Endothelial cell of umbilical vein (primary cell): Measurements from ENCODE around the gene C12orf43. TPM values are rescaled to one million over a fixed set of nuclear protein-coding genes. Genes with fewer than 3 reads are reported as not detected.

Source experiments
- BruUV-seq: library from RNA; stranded (reverse); fragments of 400-500 nt; replicated peaks from 2 replicates; lab custom pipeline; 2021; lab: Mats Ljungman, UMichigan
- CTCF ChIA-PET: fragments of 300-600, 350-600 bp; sonication (Branson Sonifier 250); formaldehyde crosslinking; loops from one replicate; lab custom pipeline; 2021; ENCODE audit warnings: antibody characterized with exemption, inconsistent platforms; lab: Charles Lee
- POLR2A ChIA-PET: fragments of 300-600, 350-600 bp; sonication (Branson Sonifier 250); formaldehyde crosslinking; loops from one replicate; lab custom pipeline; 2021; ENCODE audit warnings: antibody characterized with exemption, inconsistent platforms; lab: Charles Lee
- DNase-seq: peaks from one replicate; pipeline ENCODE4 v3.0.0-alpha.2; 2011; ENCODE audit warnings: low read depth, low spot score
- FAIRE-seq: peaks from 2 replicates; lab custom pipeline; 2011; peaks lifted over from hg19 to GRCh38; lab: Jason Lieb, UNC
- H2AFZ ChIP-seq: 2 replicates; pipeline ENCODE4 v1.6.0; 2012; ENCODE audit warnings: low read depth, low read length, control low read depth, inconsistent platforms
- H3K27ac ChIP-seq: 2 replicates; pipeline ENCODE4 v1.5.1; 2011; ENCODE audit warnings: low read depth, mild to moderate bottlenecking, control low read depth, low read length, moderate library complexity; ENCODE audit not compliant: insufficient read depth
- H3K27me3 ChIP-seq, 2 experiments: 2 replicates each; pipeline versions ENCODE4 v1.6.0 to v1.6.1; 2011; ENCODE audit warnings: low read length in 2 of 2, mixed read lengths in 1 of 2; ENCODE audit not compliant: control insufficient read depth in 2 of 2, insufficient read depth in 2 of 2
- H3K36me3 ChIP-seq, 2 experiments: 2 replicates in 1 of 2; 3 replicates in 1 of 2; pipeline ENCODE4 v1.5.1; 2011; ENCODE audit warnings: low read length in 2 of 2, mild to moderate bottlenecking in 1 of 2, moderate library complexity in 1 of 2; ENCODE audit not compliant: control insufficient read depth in 2 of 2, insufficient read depth in 2 of 2; ENCODE audit errors: extremely low read depth in 1 of 2
- H3K4me1 ChIP-seq: 3 replicates; pipeline ENCODE4 v1.5.1; 2011; ENCODE audit warnings: mild to moderate bottlenecking, low read length; ENCODE audit not compliant: control insufficient read depth, insufficient read depth; ENCODE audit errors: extremely low read depth
- H3K4me2 ChIP-seq: 2 replicates; pipeline ENCODE4 v1.6.1; 2011; ENCODE audit warnings: low read length, control low read depth, mixed read lengths; ENCODE audit not compliant: insufficient read depth
- H3K4me3 ChIP-seq, 3 experiments: fragments of 200-600 bp in 1 of 3; sonication (generic), shearing (Covaris generic) in 1 of 3; replicated peaks in 1 of 3; 2 replicates each; pipeline ENCODE4 v1.5.1; 2011 to 2016; ENCODE audit warnings: control low read depth in 3 of 3, low read length in 3 of 3, mild to moderate bottlenecking in 2 of 3, inconsistent platforms in 1 of 3, low read depth in 1 of 3, moderate library complexity in 1 of 3; ENCODE audit not compliant: insufficient read depth in 1 of 3
- H3K79me2 ChIP-seq: 2 replicates; pipeline ENCODE4 v1.6.0; 2012; ENCODE audit warnings: low read length, inconsistent platforms; ENCODE audit not compliant: control insufficient read depth, insufficient read depth
- H3K9ac ChIP-seq: replicated peaks from 2 replicates; pipeline ENCODE3; 2011; ENCODE audit warnings: low read length, control low read depth; ENCODE audit not compliant: insufficient read depth; ENCODE audit errors: extremely low read depth
- H3K9me1 ChIP-seq: replicated peaks from 3 replicates; pipeline ENCODE4 v1.6.0; 2011; ENCODE audit warnings: mild to moderate bottlenecking, low read length; ENCODE audit not compliant: control insufficient read depth, insufficient read depth; ENCODE audit errors: extremely low read depth
- H3K9me3 ChIP-seq: replicated peaks from 2 replicates; pipeline ENCODE4 v1.5.1; 2012; ENCODE audit warnings: low read length, inconsistent platforms; ENCODE audit not compliant: control insufficient read depth, insufficient read depth
- H4K20me1 ChIP-seq: replicated peaks from 2 replicates; pipeline ENCODE3; 2011; ENCODE audit warnings: mild to moderate bottlenecking, low read length; ENCODE audit not compliant: control insufficient read depth, insufficient read depth; ENCODE audit errors: extremely low read depth
- EZH2 ChIP-seq: IDR thresholded peaks from 2 replicates; pipeline ENCODE4 v1.6.1; 2012; ENCODE audit warnings: borderline replicate concordance, low read depth, mild to moderate bottlenecking, moderate library complexity, low read length, inconsistent platforms; ENCODE audit not compliant: severe bottlenecking
- FOS ChIP-seq: IDR thresholded peaks from 2 replicates; pipeline ENCODE4 v1.6.1; 2011; ENCODE audit warnings: mild to moderate bottlenecking, low read length, moderate library complexity, borderline replicate concordance; ENCODE audit not compliant: insufficient read depth
- GATA2 ChIP-seq: IDR thresholded peaks from 2 replicates; pipeline ENCODE4 v1.7.0; 2011; ENCODE audit warnings: low read depth, mild to moderate bottlenecking, moderate library complexity, mixed read lengths, low read length; ENCODE audit not compliant: insufficient read length, insufficient read depth
- JUN ChIP-seq: IDR thresholded peaks from 2 replicates; pipeline ENCODE4 v1.6.1; 2011; ENCODE audit warnings: borderline replicate concordance, low read depth; ENCODE audit not compliant: insufficient read length, insufficient read depth
- MYC ChIP-seq: IDR thresholded peaks from one replicate; pipeline ENCODE4 v1.6.1; 2011; ENCODE audit warnings: mild to moderate bottlenecking, low read depth, low read length
- POLR2A ChIP-seq: IDR thresholded peaks from 2 replicates; pipeline ENCODE4 v1.6.1; 2012; ENCODE audit warnings: low read depth, mild to moderate bottlenecking, control low read depth, low read length
- POLR2AphosphoS5 ChIP-seq: IDR thresholded peaks from 2 replicates; pipeline ENCODE4 v1.6.1; 2012; ENCODE audit warnings: low read depth, mild to moderate bottlenecking, control low read depth, low read length, moderate library complexity; ENCODE audit not compliant: insufficient read depth
- dilution Hi-C: fragments of 300-500 bp; cut with MboI; formaldehyde crosslinking; loops from one replicate; pipeline ENCODE4 v1.15.0; 2019; ENCODE audit warnings: low sequenced_read_pairs; ENCODE audit not compliant: extremely low pct_ligation_motif_present
- intact Hi-C: fragments of 100-400 bp; cut with micrococcal nuclease; formaldehyde crosslinking; loops from one replicate; pipeline ENCODE4 v1.10.0; 2022
- polyA plus RNA-seq, 4 experiments: library from polyadenylated mRNA; depleted of rRNA in 3 of 4; stranded (reverse) in 3 of 4; unstranded in 1 of 4; fragments of >200 nt; gene quantifications; 2 replicates each; pipeline versions ENCODE4 v1.2.1 to v1.2.3, GENCODE V29; 2011 to 2012; ENCODE audit warnings: missing spikeins in 1 of 4
- total RNA-seq: library from RNA; stranded (reverse); gene quantifications from 2 replicates; pipeline ENCODE4 v1.2.3, GENCODE V29; 2021
- TF ChIP-seq, protein P1 (sequence below), 2 donors: IDR thresholded peaks; 1 replicate in 1 of 2; 2 replicates in 1 of 2; pipeline ENCODE4 v1.5.1; 2011; ENCODE audit warnings: low read length in 2 of 2, mild to moderate bottlenecking in 2 of 2, moderate library complexity in 2 of 2, control low read depth in 1 of 2, inconsistent platforms in 1 of 2, low read depth in 1 of 2; ENCODE audit not compliant: insufficient read depth in 1 of 2; ENCODE audit errors: extremely low read depth in 1 of 2
- TF ChIP-seq, protein P2 (sequence below): IDR thresholded peaks from 2 replicates; pipeline ENCODE4 v1.6.1; 2011; ENCODE audit not compliant: insufficient read depth, insufficient read length

The C12orf43 gene
- total and polyA plus RNA-seq, 2 donors (not counting 3 experiments of a cell fraction or from before 2014, with no cell fraction given), result 12.3 to 24.7 TPM

DNA sequence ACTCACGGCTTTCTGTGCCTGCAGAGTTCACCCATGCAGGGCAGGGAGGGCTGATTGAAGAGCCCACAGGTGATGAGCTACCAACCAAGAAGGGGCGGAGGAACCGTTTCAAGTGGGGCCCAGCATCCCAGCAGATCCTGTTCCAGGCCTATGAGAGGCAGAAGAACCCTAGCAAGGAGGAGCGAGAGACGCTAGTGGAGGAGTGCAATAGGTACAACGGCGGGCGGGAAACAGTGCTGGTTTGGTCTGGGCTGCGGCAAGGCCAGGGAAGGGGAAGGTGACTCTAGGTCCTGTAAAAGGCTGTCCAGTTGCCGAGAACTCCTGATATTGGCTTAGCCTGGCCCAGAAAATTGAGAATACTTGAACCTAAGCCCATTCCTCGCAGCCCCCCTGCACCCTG lies 22.8 kb downstream of the C12orf43 start:
- POLR2A ChIA-PET, result no interaction called here
- Histone ChIP-seq H3K9ac (no peak overlapping the region), H3K4me2 (no peak overlapping the region), H3K27ac (no peak overlapping the region), H3K9me1 (no peaks in the 10 kb centered on the region), H3K27me3 (peaks cover 3 to 8% of the 10 kb centered on the region in 2 experiments), H3K4me3 (no peak overlapping the region), H3K79me2 (no peaks in the 10 kb centered on the region), H3K9me3 (no peaks in the 10 kb centered on the region), H4K20me1 (no peaks in the 10 kb centered on the region), H3K36me3 (no peaks in the 10 kb centered on the region), H2AFZ (no peak overlapping the region), H3K4me1 (no peaks in the 10 kb centered on the region)
- BruUV-seq, result no TSS peak
- dilution Hi-C loops, result no loop called here
- DNase-seq, result no peak
- no peak for FAIRE-seq
- TF ChIP-seq POLR2A (no peak), FOS (no peak), GATA2 (no peak), MYC (no peak), POLR2AphosphoS5 (no peak), EZH2 (no peak), JUN (no peak)
- TF ChIP-seq, protein P1, sequence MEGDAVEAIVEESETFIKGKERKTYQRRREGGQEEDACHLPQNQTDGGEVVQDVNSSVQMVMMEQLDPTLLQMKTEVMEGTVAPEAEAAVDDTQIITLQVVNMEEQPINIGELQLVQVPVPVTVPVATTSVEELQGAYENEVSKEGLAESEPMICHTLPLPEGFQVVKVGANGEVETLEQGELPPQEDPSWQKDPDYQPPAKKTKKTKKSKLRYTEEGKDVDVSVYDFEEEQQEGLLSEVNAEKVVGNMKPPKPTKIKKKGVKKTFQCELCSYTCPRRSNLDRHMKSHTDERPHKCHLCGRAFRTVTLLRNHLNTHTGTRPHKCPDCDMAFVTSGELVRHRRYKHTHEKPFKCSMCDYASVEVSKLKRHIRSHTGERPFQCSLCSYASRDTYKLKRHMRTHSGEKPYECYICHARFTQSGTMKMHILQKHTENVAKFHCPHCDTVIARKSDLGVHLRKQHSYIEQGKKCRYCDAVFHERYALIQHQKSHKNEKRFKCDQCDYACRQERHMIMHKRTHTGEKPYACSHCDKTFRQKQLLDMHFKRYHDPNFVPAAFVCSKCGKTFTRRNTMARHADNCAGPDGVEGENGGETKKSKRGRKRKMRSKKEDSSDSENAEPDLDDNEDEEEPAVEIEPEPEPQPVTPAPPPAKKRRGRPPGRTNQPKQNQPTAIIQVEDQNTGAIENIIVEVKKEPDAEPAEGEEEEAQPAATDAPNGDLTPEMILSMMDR (IDR thresholded peaks at IDR 0.05; ENCODE audit: extremely low read depth in 1 of 2, insufficient read depth in 1 of 2, low read depth in 1 of 2, low read length in 2 of 2), result no peak
- TF ChIP-seq, protein P2, sequence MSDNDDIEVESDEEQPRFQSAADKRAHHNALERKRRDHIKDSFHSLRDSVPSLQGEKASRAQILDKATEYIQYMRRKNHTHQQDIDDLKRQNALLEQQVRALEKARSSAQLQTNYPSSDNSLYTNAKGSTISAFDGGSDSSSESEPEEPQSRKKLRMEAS, result no peak
- CTCF ChIA-PET, result interaction anchor here (1.1 to 3.1 kb wide), 4 partner anchors 8 to 344 kb away, joined by 3 to 12 read pairs (median 4); no protein-coding TSS in a partner anchor
- intact Hi-C loops, result no loop called here
